ENCODE data around the gene ANKRD60.

ANKRD60 gene

DNA sequence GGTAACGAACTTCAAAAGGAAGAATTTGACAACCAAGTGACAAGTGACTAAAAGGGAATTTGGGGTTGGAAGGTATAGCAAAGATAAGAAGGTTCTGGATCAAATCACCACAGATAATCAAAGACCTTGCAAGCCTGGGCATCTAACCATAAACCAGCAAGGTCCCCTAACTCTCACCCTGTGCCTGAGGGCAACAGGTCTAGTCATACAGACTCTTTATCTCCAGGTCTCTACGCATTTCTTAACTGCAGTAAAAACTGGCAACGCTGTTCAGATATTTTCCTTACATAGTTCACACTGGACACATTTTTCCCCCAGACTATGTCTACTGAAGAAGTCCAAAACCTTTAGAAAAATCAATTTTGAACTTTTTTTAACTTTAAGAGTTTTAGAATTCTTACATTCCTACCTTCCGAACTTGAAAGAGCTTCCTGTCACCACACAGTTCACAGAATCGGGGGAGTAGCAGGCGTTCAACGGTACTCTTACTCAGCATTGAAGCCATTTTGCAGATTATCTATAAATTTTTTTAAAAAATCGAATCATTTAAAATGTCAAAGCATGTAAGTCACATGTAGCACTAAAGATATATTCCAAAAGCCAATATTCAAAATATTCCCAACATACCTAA is 23.0 kb upstream of the ANKRD60 start:
- Histone ChIP-seq H3K27ac (peak overlapping the region; percentile 55), H3K27me3 (no peaks in the 10 kb centered on the region), H3K4me1 (ENCODE audit: control insufficient read depth in 1 of 2, insufficient read depth in 1 of 2, low read depth in 1 of 2, low read length in 1 of 2) (peaks cover 2 to 5% of the 10 kb centered on the region in 2 experiments), H3K36me3 (peaks cover 45% of the 10 kb centered on the region), H3K9me3 (no peaks in the 10 kb centered on the region), H3K4me3 (ENCODE audit: low read depth in 1 of 2, low read length in 1 of 2) (no peak overlapping the region)
- TF ChIP-seq, protein P1, sequence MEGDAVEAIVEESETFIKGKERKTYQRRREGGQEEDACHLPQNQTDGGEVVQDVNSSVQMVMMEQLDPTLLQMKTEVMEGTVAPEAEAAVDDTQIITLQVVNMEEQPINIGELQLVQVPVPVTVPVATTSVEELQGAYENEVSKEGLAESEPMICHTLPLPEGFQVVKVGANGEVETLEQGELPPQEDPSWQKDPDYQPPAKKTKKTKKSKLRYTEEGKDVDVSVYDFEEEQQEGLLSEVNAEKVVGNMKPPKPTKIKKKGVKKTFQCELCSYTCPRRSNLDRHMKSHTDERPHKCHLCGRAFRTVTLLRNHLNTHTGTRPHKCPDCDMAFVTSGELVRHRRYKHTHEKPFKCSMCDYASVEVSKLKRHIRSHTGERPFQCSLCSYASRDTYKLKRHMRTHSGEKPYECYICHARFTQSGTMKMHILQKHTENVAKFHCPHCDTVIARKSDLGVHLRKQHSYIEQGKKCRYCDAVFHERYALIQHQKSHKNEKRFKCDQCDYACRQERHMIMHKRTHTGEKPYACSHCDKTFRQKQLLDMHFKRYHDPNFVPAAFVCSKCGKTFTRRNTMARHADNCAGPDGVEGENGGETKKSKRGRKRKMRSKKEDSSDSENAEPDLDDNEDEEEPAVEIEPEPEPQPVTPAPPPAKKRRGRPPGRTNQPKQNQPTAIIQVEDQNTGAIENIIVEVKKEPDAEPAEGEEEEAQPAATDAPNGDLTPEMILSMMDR (IDR thresholded peaks at IDR 0.05): no peak

DNA sequence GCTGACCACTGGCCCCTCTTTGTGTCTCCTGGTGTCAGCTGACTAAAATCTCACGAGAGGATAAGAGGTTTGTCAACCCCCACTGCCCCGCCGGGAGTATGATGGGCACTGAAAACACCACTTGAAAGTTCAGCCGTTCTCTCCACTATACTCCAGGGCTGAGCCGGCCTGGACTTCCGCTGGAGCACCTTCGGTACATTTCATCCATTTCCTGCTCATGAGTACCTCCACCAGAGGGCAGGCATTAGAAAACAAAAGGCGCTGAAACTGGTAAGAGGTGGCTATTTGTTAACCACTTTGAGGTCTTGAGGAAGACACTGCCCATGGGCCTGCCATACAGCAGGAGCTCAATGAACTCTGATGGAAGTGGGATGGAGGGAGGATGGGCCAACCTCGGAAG is 17.9 kb upstream of the ANKRD60 start:
- no peaks in the 10 kb centered on the region for H3K27me3 ChIP-seq
- no peak overlapping the region for H3K27ac ChIP-seq
- TF ChIP-seq, protein P1 (IDR thresholded peaks at IDR 0.05): no peak
- no peaks in the 10 kb centered on the region for H3K9me3 ChIP-seq
- no peaks in the 10 kb centered on the region for H3K4me1 ChIP-seq (ENCODE audit: control insufficient read depth in 1 of 2, insufficient read depth in 1 of 2, low read depth in 1 of 2, low read length in 1 of 2)
- no peak overlapping the region for H3K4me3 ChIP-seq (ENCODE audit: low read depth in 1 of 2, low read length in 1 of 2)
- peaks cover 96% of the 10 kb centered on the region for H3K36me3 ChIP-seq

DNA sequence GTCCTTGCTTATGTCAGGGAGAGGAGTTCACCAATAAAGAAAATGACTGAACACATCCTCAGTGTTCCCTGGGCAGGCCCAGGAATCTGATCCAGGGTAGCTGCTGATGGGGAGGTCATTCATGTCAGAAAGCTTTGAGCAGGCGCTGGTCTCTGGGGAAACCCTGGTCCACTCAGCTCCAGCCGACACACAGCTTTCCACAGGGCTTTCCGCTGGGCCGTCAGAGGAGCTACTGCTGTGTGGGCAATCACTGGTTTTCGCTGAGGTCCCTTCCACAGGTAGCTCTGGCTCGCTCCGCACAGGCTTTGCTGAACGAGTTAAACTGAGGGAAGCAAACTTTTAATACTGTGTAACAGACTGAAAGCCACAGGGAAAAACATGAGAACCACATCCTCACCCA is 17.5 kb upstream of the ANKRD60 start:
- H3K4me3 ChIP-seq (ENCODE audit: low read depth in 1 of 2, low read length in 1 of 2): no peak overlapping the region
- TF ChIP-seq, protein P1 (IDR thresholded peaks at IDR 0.05): no peak
- no peaks in the 10 kb centered on the region for H3K4me1 ChIP-seq (ENCODE audit: control insufficient read depth in 1 of 2, insufficient read depth in 1 of 2, low read depth in 1 of 2, low read length in 1 of 2)
- H3K9me3 ChIP-seq: no peaks in the 10 kb centered on the region
- H3K27ac ChIP-seq: no peak overlapping the region
- peaks cover 97% of the 10 kb centered on the region for H3K36me3 ChIP-seq
- no peaks in the 10 kb centered on the region for H3K27me3 ChIP-seq

DNA sequence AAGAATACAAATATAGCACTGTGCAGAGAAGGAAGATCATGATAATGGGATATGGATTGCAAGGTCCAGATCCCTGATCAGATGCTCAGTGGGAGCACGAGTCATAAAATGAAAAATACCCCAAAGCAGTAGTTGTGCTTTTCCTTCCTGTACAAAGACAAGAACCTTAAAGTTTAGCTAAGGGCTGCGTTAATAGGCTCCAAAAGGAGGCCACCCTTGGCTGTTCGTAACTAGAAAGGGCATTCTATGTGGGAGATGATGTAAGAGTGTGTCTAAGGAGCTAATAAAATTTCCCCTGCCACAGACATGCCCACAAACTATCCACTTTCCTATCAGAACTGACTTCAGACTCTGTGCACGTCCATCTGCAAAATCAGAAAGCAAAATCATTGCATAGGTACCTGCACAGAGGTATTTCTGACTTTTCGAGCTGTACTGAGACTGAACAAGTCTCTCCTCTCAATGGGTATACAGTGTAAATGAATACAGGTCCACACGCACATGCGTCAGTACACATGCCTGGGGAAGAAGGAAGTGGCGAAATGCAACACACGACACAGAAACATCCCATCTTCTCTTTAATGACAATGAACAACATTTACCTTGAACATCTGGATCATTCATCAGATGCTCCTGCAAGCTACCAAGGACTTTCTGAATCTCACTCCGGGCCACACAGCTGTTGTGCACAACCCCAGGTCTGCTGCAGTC is 16.9 kb upstream of the ANKRD60 start:
- TF ChIP-seq, protein P1 (IDR thresholded peaks at IDR 0.05): no peak
- Histone ChIP-seq H3K9me3 (no peaks in the 10 kb centered on the region), H3K27ac (no peak overlapping the region), H3K27me3 (no peaks in the 10 kb centered on the region), H3K4me1 (ENCODE audit: control insufficient read depth in 1 of 2, insufficient read depth in 1 of 2, low read depth in 1 of 2, low read length in 1 of 2) (no peaks in the 10 kb centered on the region), H3K4me3 (ENCODE audit: low read depth in 1 of 2, low read length in 1 of 2) (no peak overlapping the region), H3K36me3 (peaks cover 97% of the 10 kb centered on the region)

DNA sequence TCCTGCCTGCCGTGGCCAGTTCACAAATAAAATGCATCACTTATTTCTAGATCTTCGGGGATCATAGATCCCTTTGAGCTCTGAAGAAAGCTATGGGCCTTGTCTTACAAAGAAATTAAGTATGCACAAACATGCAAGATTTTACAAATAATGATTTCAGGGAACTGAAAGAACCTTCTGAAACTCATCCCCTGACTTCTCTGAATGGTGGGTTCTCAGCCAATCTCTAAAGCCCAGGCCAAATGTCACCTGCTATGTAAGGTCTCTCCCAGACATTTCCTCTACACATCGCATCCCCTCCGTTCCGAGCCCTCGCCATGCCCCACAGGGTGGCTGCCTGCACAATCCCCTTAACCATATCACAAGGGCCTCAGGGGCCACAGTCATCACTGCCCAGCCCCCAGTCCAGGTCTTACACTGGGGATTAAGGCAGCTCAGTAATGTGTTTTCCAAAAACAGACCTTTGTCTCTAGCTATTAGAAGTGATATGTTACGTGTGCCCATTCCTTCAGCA is 16.1 kb upstream of the ANKRD60 start:
- Histone ChIP-seq H3K4me3 (ENCODE audit: low read depth in 1 of 2, low read length in 1 of 2) (no peak overlapping the region), H3K27ac (no peak overlapping the region), H3K36me3 (peaks cover 97% of the 10 kb centered on the region), H3K9me3 (no peaks in the 10 kb centered on the region), H3K4me1 (ENCODE audit: control insufficient read depth in 1 of 2, insufficient read depth in 1 of 2, low read depth in 1 of 2, low read length in 1 of 2) (no peaks in the 10 kb centered on the region), H3K27me3 (no peaks in the 10 kb centered on the region)
- TF ChIP-seq, protein P1 (IDR thresholded peaks at IDR 0.05): no peak

All from neutrophil (primary cell).